GM12878 (cell line): ENCODE results near the gene TMPRSS2. TPM values are rescaled to one million over a fixed set of nuclear protein-coding genes. Genes with fewer than 3 reads are reported as not detected.

Source experiments
- ATAC-seq: fragments of 200-7000 bp; cut with Tn5 transposase; 3 replicates; pipeline ENCODE4 v1.9.1; 2020; ENCODE audit warnings: mild to moderate bottlenecking, moderate library complexity
- BruUV-seq: library from RNA; stranded (reverse); fragments of 400-500 nt; replicated peaks from 2 replicates; lab custom pipeline; 2021; lab: Mats Ljungman, UMichigan
- CTCF ChIA-PET: fragments of 300-600 bp; sonication (Branson Sonifier 250); formaldehyde crosslinking; extraction: SDS; loops from one replicate; lab custom pipeline; 2021; ENCODE audit warnings: inconsistent platforms; lab: Yijun Ruan, JAX
- POLR2A ChIA-PET: fragments of 350-600 bp; formaldehyde crosslinking; extraction: SDS; loops from one replicate; lab custom pipeline; 2021; ENCODE audit warnings: inconsistent platforms; lab: Charles Lee
- RAD21 ChIA-PET: fragments of 300-600 bp; sonication (Branson Sonifier 250); formaldehyde crosslinking; loops from one replicate; lab custom pipeline; 2023; ENCODE audit warnings: antibody characterized with exemption; ENCODE audit not compliant: unreplicated experiment; lab: Charles Lee
- SMC1A ChIA-PET: fragments of 300-600 bp; sonication (Branson Sonifier 250); formaldehyde crosslinking; loops from one replicate; lab custom pipeline; 2023; ENCODE audit not compliant: unreplicated experiment, uncharacterized antibody; lab: Charles Lee
- DNase-seq: peaks from one replicate; pipeline ENCODE4 v3.0.0-alpha.2; 2011; ENCODE audit warnings: low read depth, low spot score
- FAIRE-seq: peaks from 3 replicates; lab custom pipeline; 2011; peaks lifted over from hg19 to GRCh38; lab: Jason Lieb, UNC
- H2AFZ ChIP-seq: 2 replicates; pipeline ENCODE4 v1.6.0; 2011; ENCODE audit warnings: low read depth, low read length, control low read depth; ENCODE audit not compliant: control insufficient read depth
- H3K27ac ChIP-seq: 2 replicates; pipeline ENCODE4 v1.5.1; 2011; ENCODE audit warnings: control low read depth; ENCODE audit not compliant: control insufficient read depth, insufficient read depth
- H3K27me3 ChIP-seq, 2 experiments: replicated peaks in 1 of 2; 2 replicates each; pipeline versions ENCODE4 v1.6.0 to v1.6.1; 2011; ENCODE audit warnings: low read length in 1 of 2; ENCODE audit not compliant: control insufficient read depth in 2 of 2, insufficient read depth in 2 of 2
- H3K36me3 ChIP-seq, 2 experiments: 2 replicates each; pipeline ENCODE4 v1.5.1; 2011; ENCODE audit warnings: low read length in 1 of 2; ENCODE audit not compliant: control insufficient read depth in 2 of 2, insufficient read depth in 2 of 2
- H3K4me1 ChIP-seq: 2 replicates; pipeline ENCODE4 v1.6.1; 2011; ENCODE audit warnings: mild to moderate bottlenecking, low read length, moderate library complexity, mixed read lengths; ENCODE audit not compliant: control insufficient read depth, insufficient read depth
- H3K4me2 ChIP-seq: 2 replicates; pipeline ENCODE4 v1.6.0; 2011; ENCODE audit warnings: control low read depth; ENCODE audit not compliant: control insufficient read depth, insufficient read depth
- H3K4me3 ChIP-seq: fragments of 200-600 bp; sonication (generic); 2 replicates; pipeline ENCODE4 v1.5.1; 2016
- H3K79me2 ChIP-seq: 2 replicates; pipeline ENCODE4 v1.6.0; 2011; ENCODE audit warnings: low read length; ENCODE audit not compliant: control insufficient read depth, insufficient read depth
- H3K9ac ChIP-seq: 2 replicates; pipeline ENCODE4 v1.8.0; 2011; ENCODE audit warnings: low read length, control low read depth, mixed read lengths; ENCODE audit not compliant: control insufficient read depth, insufficient read depth
- H3K9me3 ChIP-seq: replicated peaks from 3 replicates; pipeline ENCODE4 v1.5.1; 2011; ENCODE audit warnings: mild to moderate bottlenecking, low read length; ENCODE audit not compliant: control insufficient read depth, insufficient read depth
- H4K20me1 ChIP-seq: 2 replicates; pipeline ENCODE4 v1.6.0; 2011; ENCODE audit not compliant: control insufficient read depth, insufficient read depth
- BACH1 ChIP-seq: fragments of 450-650 bp; IDR thresholded peaks from 2 replicates; pipeline ENCODE4 v1.6.1; 2017; ENCODE audit warnings: mild to moderate bottlenecking, borderline replicate concordance
- BHLHE40 ChIP-seq, 2 experiments: fragments of 450-650 bp in 1 of 2; IDR thresholded peaks; 2 replicates each; pipeline ENCODE4 v1.6.1; 2011 to 2017; ENCODE audit warnings: low read depth in 2 of 2, borderline replicate concordance in 1 of 2, improper control_type of control experiment in 1 of 2, low read length in 1 of 2, mild to moderate bottlenecking in 1 of 2
- BRCA1 ChIP-seq: IDR thresholded peaks from 2 replicates; pipeline ENCODE4 v1.6.1; 2011; ENCODE audit warnings: low read depth, low read length, improper control_type of control experiment
- CREB1 ChIP-seq: IDR thresholded peaks from 2 replicates; pipeline ENCODE4 v1.6.1; 2012; ENCODE audit warnings: low read depth, mild to moderate bottlenecking, inconsistent platforms
- GATAD2B ChIP-seq: fragments of 450-650 bp; conservative IDR thresholded peaks from 2 replicates; pipeline ENCODE4 v1.6.1; 2017; ENCODE audit warnings: low read depth, mild to moderate bottlenecking, moderate library complexity
- HSF1 ChIP-seq: fragments of 150-350 bp; IDR thresholded peaks from 2 replicates; pipeline ENCODE4 v1.6.1; 2014; ENCODE audit warnings: mild to moderate bottlenecking, low read depth, low read length
- IKZF1 ChIP-seq: fragments of 450-650 bp; conservative IDR thresholded peaks from 2 replicates; pipeline ENCODE4 v1.6.1; 2017; ENCODE audit warnings: antibody characterized with exemption, mild to moderate bottlenecking
- RELB ChIP-seq: fragments of 450-650 bp; IDR thresholded peaks from 2 replicates; pipeline ENCODE4 v1.6.1; 2017; ENCODE audit warnings: low read depth, mild to moderate bottlenecking, moderate library complexity
- SIX5 ChIP-seq: IDR thresholded peaks from 2 replicates; pipeline ENCODE4 v1.6.1; 2011; ENCODE audit warnings: mild to moderate bottlenecking, low read depth, low read length, moderate library complexity; ENCODE audit not compliant: severe bottlenecking
- STAT1 ChIP-seq: fragments of 450-650 bp; conservative IDR thresholded peaks from 2 replicates; pipeline ENCODE4 v1.6.1; 2014; ENCODE audit warnings: antibody characterized with exemption, mild to moderate bottlenecking
- TAF1 ChIP-seq: IDR thresholded peaks from 2 replicates; pipeline ENCODE4 v1.6.1; 2011; ENCODE audit warnings: mild to moderate bottlenecking, low read depth, low read length, borderline replicate concordance
- ZNF592 ChIP-seq: fragments of 450-650 bp; IDR thresholded peaks from 2 replicates; pipeline ENCODE4 v1.6.1; 2017; ENCODE audit warnings: mild to moderate bottlenecking, moderate library complexity
- WGBS: methylation state at CpG from one replicate; pipeline ENCODE4 v1.1.6; 2016; ENCODE audit warnings: low lambda C conversion rate; ENCODE audit not compliant: insufficient replicate concordance, insufficient coverage; ENCODE audit errors: missing lambda C conversion rate; 5-methylcytosine and 5-hydroxymethylcytosine counted together
- in situ Hi-C: fragments of 300-500 bp; cut with MboI; formaldehyde crosslinking; loops from 9 replicates; pipeline ENCODE4 v1.14.3; 2018; ENCODE audit warnings: mixed read lengths
- intact Hi-C: fragments of 100-400 bp; cut with micrococcal nuclease; formaldehyde crosslinking; loops from one replicate; pipeline ENCODE4 v1.14.2; 2022; ENCODE audit not compliant: unreplicated experiment
- polyA plus RNA-seq, 11 experiments: library from polyadenylated mRNA; depleted of rRNA in 4 of 11; unstranded in 6 of 11; stranded (reverse) in 5 of 11; fragments of >200 nt; fragmentation: Nextera tagmentation in 4 of 11; fragmentation: Illumina TruSeq in 1 of 11; extraction: Ambion mirVana in 4 of 11; extraction: Trizol in 1 of 11; gene quantifications; 1 replicate in 1 of 11; 2 replicates in 10 of 11; pipeline versions ENCODE4 v1.2.1 to v1.2.3, GENCODE V29; 2011 to 2016; ENCODE audit warnings: inconsistent platforms in 2 of 11, missing spikeins in 2 of 11, low read depth in 1 of 11
- total RNA-seq, 4 experiments: library from RNA; depleted of rRNA in 3 of 4; stranded (reverse); fragments of >200 nt in 3 of 4; fragmentation: Illumina TruSeq in 1 of 4; extraction: Trizol in 1 of 4; gene quantifications; 2 replicates each; pipeline versions ENCODE4 v1.2.1 to v1.2.3, GENCODE V29; 2013 to 2021

The TMPRSS2 gene
- total and polyA plus RNA-seq, 10 of the 15 experiments (the other 5 are each of a cell fraction or from before 2014, with no cell fraction given): 0.19 to 0.26 TPM; not detected in 8

DNA sequence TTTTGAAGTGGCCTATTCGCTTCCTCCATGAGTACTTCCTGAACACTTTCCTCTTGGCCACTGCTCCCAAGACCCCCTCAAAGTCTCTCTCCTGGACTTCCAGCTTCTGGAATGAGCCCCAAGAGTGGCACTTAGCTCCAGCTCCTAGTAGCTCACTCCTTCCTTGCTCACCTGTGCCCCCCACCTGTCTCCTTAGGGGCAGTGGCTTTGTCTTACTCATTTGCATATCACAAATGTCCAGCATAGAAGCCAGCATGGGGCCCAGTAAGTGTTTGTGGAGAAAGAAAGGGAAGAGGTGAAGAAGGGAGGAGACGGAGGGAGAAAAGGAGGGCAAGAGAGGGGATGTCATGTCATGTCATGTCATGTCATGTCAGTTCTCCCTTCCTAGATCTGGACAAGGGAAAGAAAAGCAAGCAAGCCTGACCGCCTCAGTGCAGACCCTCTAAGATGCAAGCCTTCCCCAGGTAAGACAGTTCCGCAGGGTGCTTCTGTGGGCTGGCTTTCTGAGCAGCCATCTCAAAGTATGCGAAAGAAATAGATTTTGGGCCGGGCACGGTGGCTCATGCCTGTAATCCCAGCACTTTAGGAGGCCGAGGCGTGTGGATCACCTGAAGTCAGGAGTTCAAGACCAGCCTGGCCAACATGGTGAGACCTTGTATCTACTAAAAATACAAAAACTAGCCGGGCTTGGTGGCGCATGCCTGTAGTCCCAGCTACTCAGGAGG is 88.8 kb downstream of the TMPRSS2 start:
- in situ Hi-C loops: no loop called here
- Histone ChIP-seq H3K27ac (no peak overlapping the region), H3K79me2 (no peaks in the 10 kb centered on the region; the same call in 1 of the 2 replicates), H4K20me1 (no peaks in the 10 kb centered on the region)
- ATAC-seq (no peak), FAIRE-seq (no peak)
- SMC1A ChIA-PET: interaction anchor here (1.0 to 3.0 kb wide), 5 partner anchors 12 to 136 kb away, joined by 3 to 10 read pairs (median 5); no protein-coding TSS in a partner anchor
- TF ChIP-seq IKZF1 (no peak), TAF1 (no peak), BRCA1 (no peak), GATAD2B (no peak), BHLHE40 (IDR thresholded peaks at IDR 0.05; ENCODE audit: borderline replicate concordance in 1 of 2, low read depth in 2 of 2, low read length in 1 of 2) (no peak), RELB (no peak), ZNF592 (no peak), CREB1 (no peak), HSF1 (no peak), SIX5 (no peak), BACH1 (no peak), STAT1 (no peak)
- TF ChIP-seq, all 136 proteins: peak for 0
- H3K4me1 ChIP-seq: peaks cover 16% of the 10 kb centered on the region
- H3K4me2 ChIP-seq: no peak overlapping the region
- DNase-seq: no peak
- ChIA-PET CTCF (interaction anchor here (0.7 to 2.1 kb wide), 8 partner anchors 10 to 136 kb away, joined by 3 to 9 read pairs (median 4); no protein-coding TSS in a partner anchor), RAD21 (interaction anchor here (0.6 to 1.7 kb wide), 6 partner anchors 43 to 806 kb away, joined by 3 to 10 read pairs (median 4); no protein-coding TSS in a partner anchor), POLR2A (interaction anchor here (2.0 to 2.1 kb wide), 2 partner anchors 7 to 49 kb away, joined by 7 to 9 read pairs; partner anchors contain the start of gene MX1)
- WGBS: 92% methylated on average over 11 of the region's 11 CpGs
- H2AFZ ChIP-seq: no peak overlapping the region
- H3K9me3 ChIP-seq: no peaks in the 10 kb centered on the region; the same call in 2 of the 3 replicates
- H3K27me3 ChIP-seq: no peaks in the 10 kb centered on the region
- BruUV-seq: no TSS peak
- H3K36me3 ChIP-seq: no peaks in the 10 kb centered on the region
- no peak overlapping the region for H3K9ac ChIP-seq
- no peak overlapping the region for H3K4me3 ChIP-seq
- intact Hi-C loops: no loop called here
